AG08395 (cell line): Measurements from ENCODE around the gene MAP6D1.

Experiments used
- DNase-seq: peaks from one replicate; pipeline ENCODE4 v3.0.0; 2012; ENCODE audit warnings: mixed read lengths, low spot score

The MAP6D1 gene

DNA sequence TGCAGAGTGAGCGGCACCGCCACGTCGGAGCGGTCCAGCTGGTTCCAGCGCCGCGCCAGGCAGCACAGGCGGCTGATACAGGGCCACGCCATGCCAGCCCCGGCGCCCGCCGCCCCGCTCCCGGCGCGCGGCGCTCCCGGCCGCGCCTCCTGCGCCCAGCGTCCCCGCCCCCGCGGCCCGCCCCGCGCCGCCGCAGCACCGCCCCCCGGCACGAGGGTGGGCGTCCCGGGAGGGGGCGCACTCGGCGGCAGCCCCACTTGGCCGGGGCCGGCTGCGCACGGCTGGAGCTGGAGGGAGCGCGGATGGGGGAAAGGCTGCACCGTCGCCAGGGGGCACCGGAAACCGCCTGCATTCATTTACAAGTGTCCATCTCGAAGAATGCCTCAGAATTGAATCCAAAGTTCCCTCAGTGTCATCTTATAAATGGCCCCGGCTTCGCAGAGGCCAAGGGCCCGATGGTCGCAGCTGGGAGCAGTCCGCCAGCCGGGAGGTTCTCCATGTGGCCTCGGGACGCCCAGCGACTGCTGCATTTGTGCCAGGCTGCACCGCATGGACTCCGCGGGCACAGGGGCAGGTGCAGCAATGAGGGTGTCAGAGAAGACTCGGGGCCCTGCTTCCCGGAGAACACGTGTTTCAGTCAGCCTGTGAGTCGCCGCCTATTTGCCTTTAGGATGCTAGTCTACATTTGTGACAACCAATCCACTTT, at the start of gene MAP6D1:
TSS of gene MAP6D1 (minus strand) at position 122 of the 706 bp plus-strand sequence. CDS start at position 92, 30 bp downstream.
- peak; percentile 66 for DNase-seq

DNA sequence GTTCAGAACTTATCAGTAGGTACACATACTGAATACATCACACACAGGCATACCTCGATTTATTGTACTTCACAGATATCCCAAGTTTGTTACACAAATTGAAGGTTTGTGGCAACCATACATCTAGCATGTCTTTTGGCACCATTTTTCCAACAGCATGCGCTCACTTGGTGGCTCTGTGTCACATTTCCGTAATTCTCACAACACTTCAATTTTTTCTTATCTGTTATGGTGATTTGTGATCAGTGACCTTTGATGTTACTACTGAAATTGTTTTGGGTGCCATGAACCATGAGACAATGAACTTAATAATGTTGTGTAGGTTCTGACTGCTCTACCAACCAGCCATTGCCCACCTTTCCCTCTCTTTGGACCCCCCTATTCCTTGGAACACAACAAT, 48.5 kb upstream of the MAP6D1 start:
- DNase-seq: no peak

DNA sequence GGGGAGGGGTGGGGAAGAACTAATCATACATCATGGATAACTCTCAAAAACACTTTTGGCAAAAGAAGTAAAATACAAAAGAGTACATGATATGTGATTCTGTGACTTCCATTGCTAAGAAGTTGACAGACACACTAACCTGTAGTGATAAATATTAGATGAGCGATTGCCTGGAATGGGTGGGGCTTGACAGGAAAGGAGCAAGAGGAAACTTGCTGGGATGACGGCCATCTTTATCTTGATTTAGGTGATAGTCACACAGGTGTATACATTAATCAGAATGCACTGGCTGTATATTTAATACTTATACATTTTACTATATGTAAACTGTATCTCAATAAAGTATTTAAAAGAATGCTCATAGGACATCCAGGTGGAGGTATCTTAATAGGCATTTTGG, 46.2 kb upstream of the MAP6D1 start:
- DNase-seq: no peak

DNA sequence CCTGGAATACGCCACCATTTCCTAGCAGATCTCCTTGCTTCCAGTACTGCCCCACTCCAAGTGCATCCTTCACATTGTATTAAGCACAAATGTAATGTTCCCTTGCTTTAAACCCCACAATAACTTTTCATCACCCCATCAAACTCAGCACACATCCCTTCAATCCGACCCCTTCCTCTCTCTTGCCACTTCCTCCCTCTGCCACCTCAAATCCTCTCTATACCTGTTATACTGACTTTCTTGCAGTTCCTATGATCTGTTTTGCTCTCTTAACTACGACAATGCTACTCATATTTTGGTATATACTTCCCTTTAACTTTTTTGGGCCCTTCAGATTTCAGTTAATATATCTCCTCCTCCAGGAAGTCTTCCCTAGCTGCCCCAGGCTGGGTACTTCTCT, 45.2 kb upstream of the MAP6D1 start:
- DNase-seq: no peak

DNA sequence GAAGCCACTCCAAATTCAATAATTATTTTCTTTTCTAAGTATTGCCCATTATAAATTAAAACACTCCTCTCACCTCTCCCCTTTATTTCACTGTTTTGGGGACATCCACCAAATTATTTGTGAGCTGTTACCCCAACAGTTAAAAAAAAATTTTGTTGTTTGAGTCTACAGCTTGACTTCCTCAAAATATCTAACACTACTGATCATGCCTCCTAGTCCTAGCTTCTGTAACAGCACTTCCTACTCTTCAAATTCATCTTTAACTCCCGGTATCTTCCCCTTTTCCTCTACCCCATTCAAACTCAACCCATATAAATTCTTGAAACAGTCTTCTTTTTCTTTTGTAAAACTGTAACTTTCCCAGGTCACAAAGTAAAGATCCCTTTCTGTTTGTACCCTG, 43.4 kb upstream of the MAP6D1 start:
- DNase-seq: no peak

DNA sequence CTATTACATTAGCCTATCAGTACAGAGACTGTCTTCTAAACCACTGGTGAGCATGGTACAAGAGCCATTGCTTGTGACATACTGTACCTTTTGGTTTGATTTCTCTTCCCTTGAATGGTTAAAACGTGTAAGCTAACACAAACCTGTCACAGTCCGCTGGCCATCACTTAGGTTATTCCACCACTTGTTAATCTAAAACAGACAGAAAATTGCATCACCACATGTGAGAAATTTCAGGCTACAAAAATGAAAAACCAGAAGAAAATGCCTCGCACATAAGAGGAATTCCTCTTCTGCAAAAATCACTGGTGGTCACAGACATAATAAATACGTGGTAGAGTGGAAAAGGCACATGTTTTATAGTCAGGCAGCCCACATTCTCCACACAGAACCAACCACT, 37.2 kb upstream of the MAP6D1 start:
- DNase-seq: no peak

DNA sequence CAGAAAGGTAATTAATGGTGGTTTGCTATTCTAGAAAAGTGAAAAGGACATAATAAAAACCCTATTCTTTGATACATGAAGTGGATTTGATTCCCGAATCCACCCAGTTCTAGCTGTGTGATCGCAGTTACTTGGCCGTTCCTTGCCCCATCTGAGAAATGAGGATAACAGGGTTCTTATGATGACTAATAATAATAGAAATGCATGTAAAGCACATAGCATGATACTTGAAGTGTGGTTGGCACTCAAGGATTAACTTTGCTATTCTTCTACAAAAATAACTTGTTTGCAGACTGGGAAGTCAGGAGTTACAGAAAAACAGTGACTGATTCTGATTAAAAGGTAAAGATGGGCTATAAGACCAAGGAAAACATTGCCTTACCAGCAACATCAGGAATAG, 32.5 kb upstream of the MAP6D1 start:
- DNase-seq: no peak

DNA sequence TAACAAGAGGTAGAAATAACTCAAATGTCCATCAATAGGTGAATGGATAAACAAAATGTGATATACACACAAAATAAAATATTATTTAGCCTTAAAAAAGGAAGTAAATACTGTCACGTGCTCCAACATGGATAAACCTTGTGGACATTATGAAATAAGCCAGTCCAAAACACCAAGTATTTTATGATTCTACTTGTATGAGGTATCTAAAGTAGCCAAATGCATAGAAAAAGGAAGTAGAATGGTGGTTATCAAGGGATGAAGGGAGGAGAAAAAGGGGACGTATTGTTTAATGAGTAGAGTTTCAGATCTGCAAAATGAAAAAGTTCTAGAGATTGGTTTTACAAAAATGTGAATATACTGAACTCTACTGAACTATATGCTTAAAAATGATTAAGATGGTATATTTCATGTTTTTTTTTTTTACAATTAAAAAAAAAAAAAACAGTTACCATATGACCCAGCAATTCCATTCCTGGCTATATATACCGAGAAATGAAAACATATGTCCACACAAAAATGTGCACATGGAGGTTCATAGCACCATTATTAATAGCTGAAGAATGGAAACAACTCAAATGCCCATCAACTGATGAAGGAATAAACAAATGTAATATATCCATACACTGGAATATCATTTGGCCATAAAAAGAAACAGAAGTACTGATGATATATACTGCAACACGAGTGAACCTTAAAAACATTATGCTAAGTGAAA, 29.1 kb upstream of the MAP6D1 start:
- no peak for DNase-seq

DNA sequence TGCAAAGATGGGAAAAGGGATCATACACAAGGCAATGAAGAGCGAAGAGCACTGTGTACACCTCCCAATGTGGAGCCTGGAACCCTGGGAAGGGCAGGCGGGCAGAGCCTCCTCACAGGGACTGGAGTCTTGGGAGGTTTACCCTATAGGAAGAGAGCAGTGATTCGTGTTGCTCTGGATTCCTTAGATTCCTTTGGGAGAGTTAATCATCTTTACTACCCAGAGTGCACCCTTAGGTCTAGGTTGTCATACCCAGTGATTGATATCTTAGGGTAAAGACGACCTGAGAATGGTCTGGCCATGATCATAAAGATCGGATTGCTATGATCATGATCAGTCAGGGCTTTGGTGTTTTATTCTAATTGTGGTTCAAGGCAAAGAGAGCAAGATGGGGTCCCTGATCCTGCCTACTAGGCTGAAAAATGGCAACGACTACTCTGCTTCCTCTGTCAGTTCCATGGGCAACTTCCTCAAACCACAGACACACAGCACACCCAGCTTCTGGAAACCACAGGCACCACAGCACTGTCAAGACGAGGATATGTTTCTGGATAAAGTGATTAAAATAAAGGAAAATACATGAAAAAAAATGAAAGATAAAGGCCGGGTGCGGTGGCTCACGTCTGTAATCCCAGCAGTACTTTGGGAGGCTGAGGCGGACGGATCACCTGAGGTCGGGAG, 20.4 kb upstream of the MAP6D1 start:
- peak; percentile 22 for DNase-seq

DNA sequence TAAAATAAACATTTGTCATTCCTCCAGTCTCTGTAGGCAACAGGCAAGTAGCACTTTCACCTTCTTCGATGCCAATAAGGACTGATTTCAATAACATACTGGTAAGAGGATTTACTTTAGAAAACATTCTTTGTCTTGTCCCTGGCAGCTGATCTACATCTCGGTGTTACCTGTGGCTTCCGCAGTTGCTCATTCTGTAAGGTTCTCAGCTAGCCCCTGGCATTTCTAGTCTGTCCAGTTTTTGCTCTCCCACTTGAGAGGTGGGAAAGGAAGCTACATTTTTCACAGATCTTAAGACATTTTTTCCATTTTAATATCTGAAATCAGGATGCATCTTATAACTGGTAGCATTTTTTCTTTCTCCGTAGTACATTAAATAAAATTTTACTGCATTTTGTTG, 19.7 kb upstream of the MAP6D1 start:
- no peak for DNase-seq

DNA sequence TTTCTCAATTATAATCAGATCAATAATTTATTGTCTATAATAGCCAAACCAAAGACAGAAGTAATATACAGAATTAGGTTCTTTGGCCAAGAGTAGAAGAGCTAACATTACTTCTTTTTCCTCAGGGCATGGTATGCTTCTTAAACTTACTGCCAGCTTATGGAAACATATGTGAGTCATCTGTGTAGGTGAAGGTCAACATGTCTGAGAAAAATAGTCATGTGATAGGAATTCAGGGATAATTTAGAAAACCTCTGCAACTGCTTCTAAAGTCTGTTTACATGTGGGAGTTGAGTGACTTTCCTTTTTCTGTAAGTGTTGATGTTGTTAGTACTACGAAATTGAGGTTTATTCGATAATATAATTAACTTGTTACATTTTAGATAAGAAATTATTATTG, 19.2 kb upstream of the MAP6D1 start:
- DNase-seq: peak; percentile 60

DNA sequence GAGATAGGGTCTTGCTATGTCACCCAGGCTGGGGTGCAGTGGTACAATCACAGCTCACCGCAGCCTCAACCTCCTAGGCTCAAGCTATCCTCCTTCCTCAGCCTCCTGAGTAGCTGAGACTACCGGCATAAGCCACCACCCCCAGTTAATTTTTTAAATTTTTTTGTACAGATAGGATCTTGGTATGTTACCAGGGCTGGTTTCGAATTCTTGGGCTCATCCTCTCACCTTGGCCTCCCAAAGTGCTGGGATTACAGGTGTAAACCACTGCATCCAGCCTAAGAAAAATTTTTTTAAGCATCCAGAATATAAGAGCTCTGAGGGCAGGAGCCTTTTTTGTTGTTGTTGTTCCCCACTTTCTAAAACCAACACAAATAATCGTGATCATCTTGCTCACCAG, 14.4 kb upstream of the MAP6D1 start:
- no peak for DNase-seq

DNA sequence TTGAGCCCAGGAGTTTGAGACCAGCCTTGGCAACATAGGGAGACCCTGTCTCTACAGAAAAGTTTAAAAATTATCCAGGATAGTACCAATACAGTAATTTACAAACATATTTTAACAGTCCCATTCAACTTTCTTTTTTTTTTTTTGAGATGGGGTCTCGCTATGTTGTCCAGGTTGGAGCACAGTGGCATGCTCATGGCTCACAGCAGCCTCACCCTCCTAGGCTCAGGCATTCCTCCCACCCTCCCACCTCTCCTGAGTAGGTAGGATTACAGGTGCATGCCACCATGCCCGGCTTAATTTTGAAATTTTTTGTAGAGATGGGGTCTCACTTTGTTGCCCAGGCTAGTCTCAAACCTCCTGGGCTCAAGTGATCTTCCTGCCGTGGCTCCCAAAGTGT, 12.5 kb upstream of the MAP6D1 start:
- DNase-seq: no peak

DNA sequence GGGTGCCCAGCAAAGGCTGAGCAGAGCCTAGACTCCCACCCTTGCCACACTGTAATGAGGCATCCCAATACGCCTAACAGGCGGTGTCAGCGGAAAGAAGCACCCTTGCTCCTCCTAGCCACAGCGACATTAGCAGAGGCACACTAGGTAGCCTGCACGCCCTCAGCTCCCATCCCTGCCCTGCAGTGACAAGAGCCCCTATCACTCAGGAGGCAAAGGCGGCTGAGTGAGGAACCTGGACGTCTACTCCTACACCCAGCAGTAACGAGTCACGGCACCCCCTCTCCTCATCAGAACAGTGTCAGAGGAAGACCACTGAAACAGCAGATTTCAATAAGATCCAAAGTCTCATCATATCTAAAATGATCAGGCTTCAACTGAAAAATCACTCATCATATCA, 12.0 kb upstream of the MAP6D1 start:
- no peak for DNase-seq

DNA sequence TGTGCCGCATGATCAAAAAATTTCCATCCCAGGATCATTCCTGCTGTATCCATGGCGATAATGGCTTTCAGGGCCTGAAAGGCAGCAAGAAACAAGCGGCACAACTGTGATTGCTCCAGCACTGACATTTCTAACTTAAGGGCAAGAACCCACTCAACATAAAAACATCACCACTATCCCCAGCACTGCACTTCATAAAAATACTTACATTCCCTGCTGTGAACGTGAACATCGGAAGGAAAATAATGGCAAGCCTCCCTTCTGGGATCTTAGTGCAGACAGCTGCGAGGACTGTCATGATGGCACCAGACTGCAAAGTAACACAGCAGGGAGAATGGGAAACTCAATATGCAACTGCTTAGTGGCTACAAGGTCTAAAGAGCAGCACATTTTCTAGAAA, 8.1 kb upstream of the MAP6D1 start:
- no peak for DNase-seq

DNA sequence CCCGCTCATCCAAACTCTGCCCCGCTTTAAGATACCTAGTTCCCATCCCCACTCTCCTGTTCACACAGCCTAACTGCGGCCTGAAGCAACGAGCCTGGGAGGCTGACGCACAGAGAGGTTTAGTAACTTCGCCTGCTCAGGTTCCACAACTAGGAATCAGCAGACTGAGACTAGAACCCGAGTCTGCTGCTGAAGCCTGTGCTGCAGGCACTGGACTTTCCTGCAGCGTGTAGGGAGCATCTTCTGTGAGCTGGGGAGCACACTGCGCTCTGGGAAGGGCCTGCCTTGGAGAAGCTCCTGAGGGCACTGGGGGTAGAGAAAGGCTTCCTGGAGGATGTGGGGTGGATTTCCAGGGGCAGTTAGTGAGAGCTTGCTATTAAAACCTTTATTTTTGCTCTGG, 4.8 kb upstream of the MAP6D1 start:
- no peak for DNase-seq

DNA sequence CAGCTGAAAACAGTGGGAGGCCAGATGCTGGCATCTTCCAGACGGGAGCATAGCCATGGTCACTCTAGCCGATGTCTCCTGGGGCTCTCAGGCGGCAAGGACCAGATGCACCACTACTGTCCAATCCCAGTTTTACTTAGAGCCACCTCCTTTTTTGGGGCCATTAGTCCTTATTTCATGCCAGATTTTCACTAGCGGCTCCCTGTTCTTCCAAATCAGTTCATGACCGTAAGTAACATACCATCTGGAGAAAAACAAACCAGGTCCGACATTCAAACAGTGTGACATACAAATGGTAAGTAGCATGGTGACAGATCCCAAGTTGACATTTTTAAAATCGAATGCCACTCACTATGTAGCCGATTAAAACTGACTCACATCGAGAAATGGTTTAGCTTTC, 4.1 kb upstream of the MAP6D1 start:
- DNase-seq: no peak

DNA sequence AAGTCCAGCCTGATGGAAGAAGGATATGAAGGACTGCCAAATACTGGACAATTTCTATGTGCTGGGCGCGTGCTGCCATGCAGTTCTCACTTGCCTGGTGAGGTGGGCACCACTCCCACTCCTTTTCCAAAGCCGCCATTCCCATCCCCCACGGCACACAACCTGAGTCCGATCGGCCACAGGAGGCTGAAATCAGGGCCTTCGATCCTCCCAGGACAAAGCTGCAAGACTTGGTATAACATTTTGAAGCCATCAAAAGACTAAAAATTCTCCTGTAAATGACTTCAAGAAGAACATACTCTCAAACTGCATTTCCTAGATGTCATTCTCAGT, 3.1 kb upstream of the MAP6D1 start:
- no peak for DNase-seq

DNA sequence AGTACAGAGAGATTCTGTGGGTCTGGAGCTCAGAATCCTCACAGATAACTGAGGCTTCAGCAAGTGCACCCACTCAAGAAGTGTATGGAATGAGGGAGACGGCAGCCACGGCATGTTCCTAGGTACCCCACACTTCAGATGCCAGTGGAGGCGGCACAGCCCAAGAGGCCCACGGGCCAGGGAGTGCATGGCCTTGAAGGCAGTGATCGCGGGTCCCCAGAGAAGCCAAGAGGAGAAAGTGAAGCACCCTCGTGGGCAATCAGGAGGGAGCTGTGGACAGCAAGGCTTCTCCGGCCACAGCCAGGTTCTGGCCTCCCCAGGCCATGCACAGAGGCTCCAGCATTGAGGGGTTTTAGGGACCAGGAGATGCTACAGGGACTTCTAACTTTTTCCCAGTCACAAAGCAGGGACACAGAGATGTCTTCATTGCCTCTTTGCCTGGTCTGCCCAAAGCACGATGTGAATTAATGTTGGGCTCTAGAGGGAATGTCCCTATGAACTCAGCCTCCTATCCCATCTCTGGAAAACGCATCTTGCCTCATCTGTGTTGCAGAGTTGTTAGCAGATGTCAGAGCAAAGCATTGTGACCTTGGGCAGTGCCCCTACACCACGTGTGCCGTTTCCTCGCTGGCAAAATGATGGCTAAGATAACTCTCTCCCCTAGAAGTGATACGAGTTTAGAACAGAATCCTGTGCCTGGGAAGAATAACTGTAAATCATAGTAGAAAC, 2.6 kb upstream of the MAP6D1 start:
- no peak for DNase-seq

DNA sequence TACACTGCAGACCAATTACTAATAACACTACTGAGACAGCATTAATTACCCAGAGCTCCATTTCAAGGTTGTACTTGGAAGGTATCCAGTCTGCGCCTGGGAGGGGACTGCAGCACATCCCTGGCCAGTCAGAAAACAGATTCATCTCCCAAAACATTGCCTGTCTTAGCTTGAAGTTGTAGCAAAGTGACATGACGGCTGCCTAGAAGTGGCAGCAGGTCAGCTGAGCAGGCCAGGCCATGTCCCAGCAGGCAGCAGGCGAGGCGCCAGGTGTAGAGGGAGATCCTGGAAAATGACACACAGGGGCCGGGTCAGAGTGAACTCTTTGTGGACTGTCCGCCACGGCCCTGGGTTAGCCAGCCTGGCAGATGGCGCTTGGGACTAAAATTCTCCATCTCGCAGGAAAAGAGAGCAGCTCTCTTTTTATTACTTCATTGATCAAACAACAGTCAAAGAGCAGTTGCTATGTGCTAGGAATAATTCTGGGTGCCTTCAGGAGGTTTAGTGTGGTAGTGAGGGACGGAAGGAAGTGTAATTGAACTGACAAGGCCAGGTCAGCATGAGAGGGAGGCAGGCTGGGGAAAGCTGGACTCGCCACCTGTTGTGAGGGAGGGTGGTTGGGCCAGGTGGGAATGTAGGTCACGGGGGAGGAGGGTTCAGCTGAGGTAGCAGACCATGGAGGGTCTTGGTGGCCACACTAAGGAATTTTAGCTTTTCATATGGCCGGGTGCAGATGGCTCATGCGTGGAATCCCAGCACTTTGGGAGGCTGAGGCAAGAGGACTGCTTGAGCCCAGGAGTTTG, 1.3 kb upstream of the MAP6D1 start:
- no peak for DNase-seq

DNA sequence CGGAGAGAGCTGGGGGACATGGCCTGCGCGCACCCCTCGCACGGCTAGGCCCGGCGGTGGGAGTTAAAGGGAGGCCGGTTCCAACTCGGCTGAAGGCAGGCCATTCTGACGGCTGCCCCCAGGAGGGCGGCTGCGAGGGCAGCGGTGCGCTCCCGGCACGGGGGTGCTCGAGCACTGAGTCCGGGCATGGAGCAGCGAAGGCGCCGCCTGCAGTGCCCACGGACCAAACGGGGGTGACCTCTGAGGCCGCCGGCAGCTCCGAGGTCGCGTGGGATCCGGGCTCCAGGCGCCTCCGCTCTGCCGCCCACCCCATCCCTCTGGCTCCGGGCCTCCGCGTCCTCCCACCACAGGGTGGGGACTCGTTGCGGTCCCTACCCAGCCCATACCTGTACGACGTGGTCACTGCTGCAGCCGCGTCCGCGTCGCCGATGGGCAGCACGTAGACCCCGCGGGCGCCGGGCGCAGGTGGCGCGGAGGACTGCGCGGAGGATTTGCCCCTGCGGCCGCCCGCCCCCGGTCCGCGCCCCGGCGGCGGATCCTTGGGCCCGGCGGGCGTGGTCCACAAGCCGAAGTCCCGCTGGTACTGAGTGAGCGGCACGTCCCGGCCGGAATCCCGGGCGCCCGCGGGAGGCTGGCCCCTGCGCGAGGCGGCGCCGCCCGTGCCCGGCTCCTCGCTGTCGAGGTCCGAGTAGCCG, 469 bp downstream of the MAP6D1 start:
- DNase-seq: peak; percentile 38
